Activated CD8-positive, alpha-beta memory T cell treated with anti-CD3 and anti-CD28 coated beads for 48 hours (primary cell): Measurements from ENCODE around the gene TLN1.

Experiments used
- DNase-seq, 3 experiments: peaks; one replicate each; pipeline ENCODE4 v3.0.0-alpha.2; 2020; ENCODE audit warnings: low read depth in 2 of 3, low spot score in 2 of 3

TLN1 gene

DNA sequence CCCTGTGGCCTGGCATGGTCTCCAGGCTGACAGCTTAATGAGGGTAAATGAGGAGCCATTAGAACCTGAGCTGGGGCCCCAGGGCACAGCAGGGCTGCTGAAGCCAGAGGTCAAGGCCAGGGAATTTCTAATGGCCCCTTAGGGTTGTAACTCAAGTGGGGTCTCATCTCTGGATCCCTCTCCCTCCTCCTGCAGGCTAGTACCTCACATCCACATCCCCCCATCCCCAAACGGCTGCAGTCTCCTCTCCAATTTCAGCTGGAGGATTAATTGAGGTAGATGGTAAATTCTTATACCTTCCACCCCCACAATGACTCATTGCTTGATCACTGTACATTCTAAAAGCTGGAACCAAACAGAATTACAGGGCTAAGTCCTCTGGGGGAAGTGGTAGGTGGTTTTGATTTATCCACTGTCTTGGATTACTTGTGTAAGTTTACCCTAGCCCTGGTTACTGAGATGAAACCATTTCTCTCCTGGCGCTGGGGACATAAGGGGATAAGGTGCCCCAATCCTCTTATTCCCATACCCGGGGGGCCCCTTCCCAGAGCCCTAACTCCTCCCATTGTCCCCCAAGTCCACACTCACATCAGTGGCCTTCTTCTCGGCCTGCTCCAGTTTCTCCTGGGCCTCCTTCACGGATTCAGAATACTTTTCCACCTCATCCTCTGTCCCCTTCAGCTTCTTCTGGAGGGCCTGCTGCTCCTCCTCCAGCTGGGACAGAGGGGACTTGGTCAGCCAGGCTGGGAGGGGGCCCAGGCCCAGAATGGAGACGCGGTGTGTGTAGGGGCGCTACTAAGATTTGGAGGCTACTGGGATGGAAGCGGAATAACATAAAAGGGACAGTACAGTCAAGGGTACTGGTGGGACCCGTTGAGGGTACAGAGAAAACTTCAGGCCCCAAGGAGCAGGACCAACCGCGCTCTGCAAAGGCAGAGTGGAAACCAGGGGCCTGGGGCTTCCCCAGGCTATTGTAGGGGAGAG, 43.1 kb downstream of the TLN1 start:
- no peak for DNase-seq

GRCh38 chr9:35687972-35688557, 43.9 kb downstream of the TLN1 start:
- no peak for DNase-seq

- DNase-seq: no peak
These were observed 44.7 kb downstream of the TLN1 start for GRCh38 chr9:35687306-35687705.

DNA sequence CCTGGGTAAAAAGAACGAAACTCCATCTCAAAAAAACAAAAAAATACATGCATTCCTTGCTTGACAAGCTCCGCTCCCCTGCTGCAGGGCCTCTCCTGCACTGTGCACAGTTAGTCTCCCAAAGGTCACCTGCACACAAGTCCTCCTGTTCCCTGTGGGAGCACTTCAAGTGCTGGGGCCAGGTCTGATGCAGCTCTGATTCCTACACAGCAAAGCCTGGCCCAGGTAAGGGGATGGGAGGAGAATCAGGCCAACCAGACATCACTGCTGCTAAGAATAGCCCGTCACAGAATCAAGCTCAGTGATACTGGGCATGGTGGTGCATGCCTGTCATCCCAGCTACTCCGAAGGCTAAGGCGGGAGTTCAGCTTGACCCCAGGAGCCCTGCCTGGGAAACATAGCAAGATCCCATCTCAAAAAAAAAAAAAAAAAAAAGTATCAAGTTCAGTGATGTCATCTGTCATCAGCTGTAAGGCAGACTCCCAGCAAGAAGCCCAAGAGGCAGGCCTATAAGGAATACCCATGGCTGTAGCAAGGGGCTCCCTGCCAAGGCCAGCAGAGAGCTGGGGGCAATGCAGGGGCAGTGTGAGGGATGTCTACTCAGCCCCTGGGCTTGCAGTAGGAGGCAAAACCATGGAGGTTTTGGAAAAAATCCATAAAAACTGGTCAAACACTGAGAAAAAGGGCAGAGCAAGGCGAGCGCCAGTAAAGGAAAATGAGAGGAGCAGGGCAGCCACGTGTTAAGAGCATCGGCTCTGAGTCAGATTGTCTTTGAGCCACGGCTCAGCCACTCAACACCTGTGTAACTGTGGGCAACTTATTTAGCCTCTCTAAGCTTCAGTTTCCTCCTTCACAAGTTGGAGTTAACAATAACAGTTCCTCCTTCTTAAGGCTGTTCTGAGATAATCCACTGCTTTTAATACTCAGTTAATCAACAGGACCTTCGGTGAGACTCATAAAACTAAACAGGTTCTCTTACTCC, 45.5 kb downstream of the TLN1 start:
- no peak for DNase-seq

DNA sequence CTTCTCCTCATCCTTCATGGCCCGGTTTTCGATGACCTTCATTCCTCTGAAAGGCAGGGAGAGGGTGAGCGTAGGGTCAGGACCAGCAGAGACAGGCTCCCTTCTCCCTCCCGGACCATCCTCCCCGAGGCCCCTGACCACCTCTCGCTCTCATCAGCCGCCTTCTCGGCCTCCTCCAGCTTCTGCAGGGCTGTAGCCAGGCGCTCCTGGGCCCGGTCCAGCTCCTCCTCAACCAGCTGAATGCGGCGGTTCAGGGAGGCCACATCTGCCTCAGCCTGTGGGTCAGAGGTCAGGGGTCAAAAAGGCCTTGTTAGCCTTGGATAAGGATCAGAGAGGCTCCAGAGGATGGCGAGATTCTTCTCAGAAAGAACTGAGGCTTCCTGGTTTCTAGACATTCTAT, 46.5 kb downstream of the TLN1 start:
- DNase-seq: no peak

DNA sequence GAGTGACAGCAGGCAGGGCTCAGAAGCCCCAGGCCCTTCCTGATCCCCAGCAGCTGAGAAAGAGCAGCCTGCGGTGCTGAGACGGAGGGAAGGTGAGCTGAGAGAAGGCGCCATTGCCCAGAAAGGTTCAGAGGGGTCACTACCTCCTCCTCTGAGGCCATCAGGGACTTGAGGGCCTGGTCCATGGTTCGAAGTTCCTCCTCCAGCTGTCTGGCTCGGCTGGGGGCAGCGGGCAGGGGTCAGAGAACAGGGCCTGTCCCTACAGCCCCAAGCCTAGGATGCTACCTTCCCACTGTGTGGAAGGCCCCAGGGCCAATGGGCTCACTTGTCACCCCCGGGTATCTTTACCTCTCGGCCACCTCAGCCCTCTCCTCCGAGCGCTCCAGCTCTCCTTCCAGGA, 47.1 kb downstream of the TLN1 start:
- no peak for DNase-seq

GRCh38 chr9:35683323-35683722, 48.7 kb downstream of the TLN1 start:
- no peak for DNase-seq

DNA sequence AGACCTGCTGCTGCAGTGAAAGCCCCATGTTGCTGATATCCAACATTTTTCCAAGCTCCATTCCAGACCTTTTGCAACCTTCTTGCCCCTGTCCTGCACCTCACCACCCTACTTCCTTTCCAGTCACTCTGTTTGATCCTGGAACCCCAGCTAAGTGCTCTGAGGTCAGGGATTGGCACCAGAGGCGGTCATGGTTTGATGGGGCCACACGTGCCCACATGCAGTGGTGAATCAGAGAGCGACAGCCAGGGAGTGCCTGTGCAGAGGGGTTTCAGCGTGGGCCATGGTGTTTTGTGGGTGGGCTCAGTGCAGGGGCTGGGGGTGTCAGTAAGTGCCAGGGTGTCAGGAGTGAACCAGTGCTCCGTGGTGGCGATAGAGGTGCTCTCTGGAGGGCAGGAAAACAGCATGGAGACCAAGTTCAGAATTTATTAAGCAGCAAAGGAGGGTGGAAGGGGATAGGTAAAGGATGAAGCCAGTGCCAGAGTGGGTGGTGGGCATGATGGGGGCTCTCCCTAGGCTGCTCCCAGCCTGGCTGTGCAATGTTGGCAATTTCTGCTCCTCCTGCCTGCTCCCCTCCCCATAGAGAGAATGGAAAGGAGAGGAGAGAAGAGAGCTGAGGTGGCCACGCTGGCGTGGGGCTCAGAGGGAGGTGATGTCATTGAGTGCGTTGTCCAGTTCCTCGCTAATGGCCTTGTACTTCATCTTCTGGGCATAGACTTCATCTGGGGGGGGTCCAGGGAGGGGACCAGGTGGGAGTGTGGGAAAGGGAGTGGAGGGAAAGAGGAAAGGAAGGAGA, 49.3 kb downstream of the TLN1 start:
- no peak for DNase-seq

DNA sequence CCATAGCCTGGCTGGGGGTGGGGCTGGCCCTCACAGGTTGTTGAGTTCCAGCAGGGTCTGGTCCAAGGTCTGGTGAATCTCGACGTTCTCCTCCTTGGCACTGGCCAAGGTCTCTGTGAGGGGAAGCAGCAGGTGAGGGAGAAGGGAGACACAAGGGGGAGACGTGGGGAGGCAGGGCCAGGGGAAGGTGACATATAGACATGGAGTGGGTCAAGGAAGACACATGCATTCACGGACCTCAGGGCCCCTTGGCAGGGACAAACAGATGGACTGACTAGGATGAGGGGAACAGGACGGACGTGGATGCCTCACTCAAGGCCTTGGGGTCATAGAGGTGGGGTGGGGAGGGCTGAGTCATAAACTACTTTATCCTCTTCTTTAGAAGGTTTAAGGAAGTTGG, 49.9 kb downstream of the TLN1 start:
- DNase-seq: no peak

DNA sequence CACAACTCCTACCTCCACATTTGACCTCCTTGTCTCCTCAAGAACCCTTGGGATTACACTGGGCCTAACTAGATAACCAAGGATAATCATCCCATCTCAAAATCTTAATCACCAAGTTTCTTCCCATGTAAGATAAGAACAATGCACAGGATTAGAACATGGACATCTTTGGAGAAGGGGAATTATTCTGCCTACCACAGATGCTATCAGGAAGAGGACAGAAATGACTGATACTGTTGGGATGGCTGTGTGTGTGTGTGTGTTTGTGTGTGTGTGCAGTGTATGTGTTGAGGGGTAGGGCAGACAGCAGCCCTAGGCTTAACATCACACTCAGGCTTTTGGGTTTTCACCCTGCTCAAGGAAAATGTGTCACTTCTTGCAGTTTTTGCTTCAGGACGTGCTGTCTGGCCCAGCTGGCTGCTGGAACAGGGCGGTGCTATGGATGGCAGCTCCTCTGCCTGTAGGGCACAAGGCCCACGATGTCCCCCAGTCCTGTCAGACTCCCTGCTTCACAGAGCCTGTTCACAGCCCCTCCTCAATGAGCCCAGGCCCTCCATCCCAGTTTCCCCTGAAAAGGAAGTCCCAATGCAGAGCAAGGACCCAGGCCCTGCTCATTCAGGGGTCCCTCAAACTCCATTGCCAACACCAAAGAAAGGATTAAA, 50.5 kb downstream of the TLN1 start:
- no peak for DNase-seq

GRCh38 chr9:35680331-35681105, 51.5 kb downstream of the TLN1 start:
- no peak for DNase-seq

- DNase-seq: no peak
These were observed 52.1 kb downstream of the TLN1 start for GRCh38 chr9:35679766-35680330.

DNA sequence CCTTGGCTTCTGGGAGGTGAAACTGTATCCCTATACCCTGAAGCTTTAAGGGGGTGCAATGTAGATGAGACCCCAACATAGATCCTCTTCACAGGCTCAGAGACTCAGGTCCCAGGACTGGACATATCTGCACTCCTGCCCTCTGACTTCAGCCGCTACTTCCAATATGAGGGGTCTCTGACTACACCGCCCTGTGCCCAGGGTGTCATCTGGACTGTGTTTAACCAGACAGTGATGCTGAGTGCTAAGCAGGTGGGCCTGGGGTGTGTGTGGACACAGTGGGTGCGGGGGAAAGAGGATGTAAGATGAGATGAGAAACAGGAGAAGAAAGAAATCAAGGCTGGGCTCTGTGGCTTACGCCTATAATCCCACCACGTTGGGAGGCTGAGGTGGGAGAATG, 52.9 kb downstream of the TLN1 start:
- DNase-seq: no peak

DNA sequence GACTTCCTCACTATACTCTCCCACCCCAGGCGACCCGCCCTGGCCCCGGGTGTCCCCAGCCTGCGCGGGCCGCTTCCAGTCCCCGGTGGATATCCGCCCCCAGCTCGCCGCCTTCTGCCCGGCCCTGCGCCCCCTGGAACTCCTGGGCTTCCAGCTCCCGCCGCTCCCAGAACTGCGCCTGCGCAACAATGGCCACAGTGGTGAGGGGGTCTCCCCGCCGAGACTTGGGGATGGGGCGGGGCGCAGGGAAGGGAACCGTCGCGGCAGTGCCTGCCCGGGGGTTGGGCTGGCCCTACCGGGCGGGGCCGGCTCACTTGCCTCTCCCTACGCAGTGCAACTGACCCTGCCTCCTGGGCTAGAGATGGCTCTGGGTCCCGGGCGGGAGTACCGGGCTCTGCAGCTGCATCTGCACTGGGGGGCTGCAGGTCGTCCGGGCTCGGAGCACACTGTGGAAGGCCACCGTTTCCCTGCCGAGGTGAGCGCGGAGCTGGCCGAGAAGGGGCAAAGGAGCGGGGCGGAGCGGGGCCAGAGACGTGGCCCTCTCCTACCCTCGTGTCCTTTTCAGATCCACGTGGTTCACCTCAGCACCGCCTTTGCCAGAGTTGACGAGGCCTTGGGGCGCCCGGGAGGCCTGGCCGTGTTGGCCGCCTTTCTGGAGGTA, 56.1 kb downstream of the TLN1 start:
- DNase-seq: no peak

- no peak for DNase-seq
These were observed 56.8 kb downstream of the TLN1 start for GRCh38 chr9:35675204-35675603.

DNA sequence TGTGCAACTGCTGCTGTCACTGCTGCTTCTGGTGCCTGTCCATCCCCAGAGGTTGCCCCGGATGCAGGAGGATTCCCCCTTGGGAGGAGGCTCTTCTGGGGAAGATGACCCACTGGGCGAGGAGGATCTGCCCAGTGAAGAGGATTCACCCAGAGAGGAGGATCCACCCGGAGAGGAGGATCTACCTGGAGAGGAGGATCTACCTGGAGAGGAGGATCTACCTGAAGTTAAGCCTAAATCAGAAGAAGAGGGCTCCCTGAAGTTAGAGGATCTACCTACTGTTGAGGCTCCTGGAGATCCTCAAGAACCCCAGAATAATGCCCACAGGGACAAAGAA, 58.0 kb downstream of the TLN1 start:
- DNase-seq: no peak

- no peak for DNase-seq
These were observed 58.6 kb downstream of the TLN1 start, which contains the start of gene CA9 for GRCh38 chr9:35673132-35674024. CA9 (plus strand) TSS chr9:35673928; CDS start chr9:35673960, 32 bp downstream.
